Activated CD8-positive, alpha-beta T cell treated with anti-CD3 and anti-CD28 coated beads for 36 hours (primary cell): ENCODE results near the gene HMG20B. TPM values are rescaled to one million over a fixed set of nuclear protein-coding genes. Genes with fewer than 3 reads are reported as not detected.

Experiments
- ATAC-seq: fragments of 200-7000 bp; cut with Tn5 transposase; one replicate; pipeline ENCODE4 v1.10.0; 2021; ENCODE audit warnings: mild to moderate bottlenecking, moderate library complexity
- CTCF ChIA-PET: fragments of 350-600 bp; sonication (Branson Sonifier 250); formaldehyde crosslinking; loops from one replicate; lab custom pipeline; 2021; ENCODE audit warnings: antibody characterized with exemption; lab: Charles Lee
- POLR2A ChIA-PET: fragments of 350-600 bp; sonication (Branson Sonifier 250); formaldehyde crosslinking; loops from one replicate; lab custom pipeline; 2021; ENCODE audit warnings: antibody characterized with exemption; lab: Charles Lee
- DNase-seq: peaks from one replicate; pipeline ENCODE4 v3.0.0-alpha.2; 2020
- H3K27ac Mint-ChIP-seq: one replicate; pipeline ENCODE4 v1.8.0; 2021; ENCODE audit warnings: mild to moderate bottlenecking, mixed read lengths
- H3K27me3 Mint-ChIP-seq: one replicate; pipeline ENCODE4 v1.8.0; 2021; ENCODE audit warnings: mixed read lengths
- H3K36me3 Mint-ChIP-seq: one replicate; pipeline ENCODE4 v1.8.0; 2021; ENCODE audit warnings: low read depth, mixed read lengths
- H3K4me1 Mint-ChIP-seq: one replicate; pipeline ENCODE4 v1.8.0; 2021; ENCODE audit warnings: low read depth, mixed read lengths
- H3K4me3 Mint-ChIP-seq: one replicate; pipeline ENCODE4 v1.8.0; 2021; ENCODE audit warnings: mild to moderate bottlenecking, moderate library complexity, mixed read lengths
- H3K9me3 Mint-ChIP-seq: one replicate; pipeline ENCODE4 v1.8.0; 2021; ENCODE audit warnings: mixed read lengths
- CTCF ChIP-seq: fragments of 200-600 bp; IDR thresholded peaks from one replicate; pipeline ENCODE4 v1.8.0; 2022; ENCODE audit warnings: antibody characterized with exemption, mild to moderate bottlenecking
- intact Hi-C: fragments of 100-400 bp; cut with micrococcal nuclease; formaldehyde crosslinking; loops from one replicate; pipeline ENCODE4 v1.10.0; 2022
- total RNA-seq, 2 experiments: library from RNA; stranded (reverse); gene quantifications; one replicate each; pipeline ENCODE4 v1.2.3, GENCODE V29; 2021

Gene HMG20B
- total RNA-seq, 2 experiments from 2014 or later: 42.7 to 47.3 TPM

- DNase-seq (no peak), ATAC-seq (no peak)
- H3K27me3 Mint-ChIP-seq: no peaks in the 10 kb centered on the region
- ChIA-PET POLR2A (no interaction called here), CTCF (interaction anchor here (0.7 kb wide), 1 partner anchor 63 kb away, joined by 3 read pairs; no protein-coding TSS in a partner anchor)
- H3K36me3 Mint-ChIP-seq: peaks cover 9% of the 10 kb centered on the region
- no peak for TF ChIP-seq CTCF
- no peak overlapping the region for H3K27ac Mint-ChIP-seq
- H3K4me1 Mint-ChIP-seq: peaks cover 11% of the 10 kb centered on the region
- intact Hi-C loops: no loop called here
- H3K9me3 Mint-ChIP-seq: no peaks in the 10 kb centered on the region
- no peak overlapping the region for H3K4me3 Mint-ChIP-seq
Observed at GRCh38 chr19:3609779-3610719, 37.3 kb downstream of the HMG20B start.

GRCh38 chr19:3610745-3611717 lies 38.3 kb downstream of the HMG20B start:
- DNase-seq: no peak
- Mint-ChIP-seq H3K27ac (no peak overlapping the region), H3K9me3 (no peaks in the 10 kb centered on the region), H3K4me3 (no peak overlapping the region), H3K4me1 (peaks cover 11% of the 10 kb centered on the region), H3K27me3 (no peaks in the 10 kb centered on the region), H3K36me3 (peaks cover 9% of the 10 kb centered on the region)
- ChIA-PET POLR2A (no interaction called here), CTCF (interaction anchor here (0.7 to 1.0 kb wide), 2 partner anchors 64 to 66 kb away, joined by 3 read pairs; no protein-coding TSS in a partner anchor)
- intact Hi-C loops: no loop called here
- no peak for TF ChIP-seq CTCF
- no peak for ATAC-seq

GRCh38 chr19:3611841-3612240 lies 39.1 kb downstream of the HMG20B start:
- H3K27ac Mint-ChIP-seq: no peak overlapping the region
- H3K4me3 Mint-ChIP-seq: no peak overlapping the region
- ATAC-seq (no peak), DNase-seq (no peak)
- peaks cover 11% of the 10 kb centered on the region for H3K4me1 Mint-ChIP-seq
- peaks cover 9% of the 10 kb centered on the region for H3K36me3 Mint-ChIP-seq
- H3K27me3 Mint-ChIP-seq: no peaks in the 10 kb centered on the region
- POLR2A ChIA-PET: no interaction called here
- no peaks in the 10 kb centered on the region for H3K9me3 Mint-ChIP-seq
- CTCF ChIA-PET: interaction anchor here (1.0 kb wide), 1 partner anchor 67 kb away, joined by 3 read pairs; no protein-coding TSS in a partner anchor
- TF ChIP-seq CTCF: no peak
- intact Hi-C loops: no loop called here

- H3K4me3 Mint-ChIP-seq: no peak overlapping the region
- intact Hi-C loops: no loop called here
- no peak for ATAC-seq
- peaks cover 11% of the 10 kb centered on the region for H3K4me1 Mint-ChIP-seq
- ChIA-PET CTCF (interaction anchor here (1.0 kb wide), 1 partner anchor 67 kb away, joined by 3 read pairs; no protein-coding TSS in a partner anchor), POLR2A (no interaction called here)
- H3K27me3 Mint-ChIP-seq: no peaks in the 10 kb centered on the region
- H3K27ac Mint-ChIP-seq: no peak overlapping the region
- no peak for DNase-seq
- no peaks in the 10 kb centered on the region for H3K9me3 Mint-ChIP-seq
- no peak for TF ChIP-seq CTCF
- H3K36me3 Mint-ChIP-seq: peaks cover 9% of the 10 kb centered on the region
Observed at GRCh38 chr19:3612330-3612729, 39.6 kb downstream of the HMG20B start.
